ENCODE data around the gene SESN3.

DNA sequence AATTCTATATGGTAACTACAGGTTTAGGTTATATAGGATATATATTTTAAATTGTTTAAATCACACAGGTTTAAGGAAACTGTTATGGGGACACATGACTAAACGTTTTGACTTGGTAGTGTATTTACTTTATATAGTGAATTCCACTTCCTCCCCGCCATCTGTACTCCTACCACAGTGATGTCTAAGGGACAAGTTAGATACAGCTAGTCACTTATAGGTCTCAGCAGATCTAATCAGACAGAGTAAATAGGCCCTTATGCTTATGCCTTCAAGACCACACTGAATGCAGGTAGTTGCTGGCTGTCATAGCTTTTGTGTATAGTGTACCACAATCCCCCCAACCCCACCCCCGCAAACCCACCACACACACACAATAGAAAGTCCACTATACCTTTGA lies 8.2 kb downstream of the SESN3 start:
- TF ChIP-seq CTCF (IDR thresholded peaks at IDR 0.05; ENCODE audit: poor library complexity, severe bottlenecking): no peak
- TF ChIP-seq, protein P1, sequence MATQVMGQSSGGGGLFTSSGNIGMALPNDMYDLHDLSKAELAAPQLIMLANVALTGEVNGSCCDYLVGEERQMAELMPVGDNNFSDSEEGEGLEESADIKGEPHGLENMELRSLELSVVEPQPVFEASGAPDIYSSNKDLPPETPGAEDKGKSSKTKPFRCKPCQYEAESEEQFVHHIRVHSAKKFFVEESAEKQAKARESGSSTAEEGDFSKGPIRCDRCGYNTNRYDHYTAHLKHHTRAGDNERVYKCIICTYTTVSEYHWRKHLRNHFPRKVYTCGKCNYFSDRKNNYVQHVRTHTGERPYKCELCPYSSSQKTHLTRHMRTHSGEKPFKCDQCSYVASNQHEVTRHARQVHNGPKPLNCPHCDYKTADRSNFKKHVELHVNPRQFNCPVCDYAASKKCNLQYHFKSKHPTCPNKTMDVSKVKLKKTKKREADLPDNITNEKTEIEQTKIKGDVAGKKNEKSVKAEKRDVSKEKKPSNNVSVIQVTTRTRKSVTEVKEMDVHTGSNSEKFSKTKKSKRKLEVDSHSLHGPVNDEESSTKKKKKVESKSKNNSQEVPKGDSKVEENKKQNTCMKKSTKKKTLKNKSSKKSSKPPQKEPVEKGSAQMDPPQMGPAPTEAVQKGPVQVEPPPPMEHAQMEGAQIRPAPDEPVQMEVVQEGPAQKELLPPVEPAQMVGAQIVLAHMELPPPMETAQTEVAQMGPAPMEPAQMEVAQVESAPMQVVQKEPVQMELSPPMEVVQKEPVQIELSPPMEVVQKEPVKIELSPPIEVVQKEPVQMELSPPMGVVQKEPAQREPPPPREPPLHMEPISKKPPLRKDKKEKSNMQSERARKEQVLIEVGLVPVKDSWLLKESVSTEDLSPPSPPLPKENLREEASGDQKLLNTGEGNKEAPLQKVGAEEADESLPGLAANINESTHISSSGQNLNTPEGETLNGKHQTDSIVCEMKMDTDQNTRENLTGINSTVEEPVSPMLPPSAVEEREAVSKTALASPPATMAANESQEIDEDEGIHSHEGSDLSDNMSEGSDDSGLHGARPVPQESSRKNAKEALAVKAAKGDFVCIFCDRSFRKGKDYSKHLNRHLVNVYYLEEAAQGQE (IDR thresholded peaks at IDR 0.05; ENCODE audit: borderline replicate concordance): no peak
